ENCODE data around the gene TTBK1.

TTBK1 gene

DNA sequence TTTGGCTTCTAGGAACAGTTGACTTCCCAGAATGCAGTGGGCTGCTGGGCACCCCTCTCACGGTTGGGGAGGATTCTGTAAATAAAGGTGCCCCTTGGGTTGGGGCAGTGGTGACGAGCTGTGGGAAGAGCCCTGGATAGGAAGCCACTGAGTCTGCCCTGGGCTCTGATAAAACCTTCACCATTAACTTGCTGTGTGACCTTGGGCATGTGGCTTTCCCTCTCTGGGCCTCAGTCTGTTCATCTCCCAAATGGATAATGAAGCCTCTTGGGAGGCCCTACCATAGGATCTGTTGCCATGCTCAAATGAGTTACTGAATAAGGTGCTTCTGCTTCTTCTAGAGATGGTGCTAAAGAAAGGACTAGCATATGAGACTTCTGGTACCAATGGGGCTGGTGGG is 61.6 kb downstream of the TTBK1 start:
- DNase-seq (ENCODE audit: low spot score): no peak

DNA sequence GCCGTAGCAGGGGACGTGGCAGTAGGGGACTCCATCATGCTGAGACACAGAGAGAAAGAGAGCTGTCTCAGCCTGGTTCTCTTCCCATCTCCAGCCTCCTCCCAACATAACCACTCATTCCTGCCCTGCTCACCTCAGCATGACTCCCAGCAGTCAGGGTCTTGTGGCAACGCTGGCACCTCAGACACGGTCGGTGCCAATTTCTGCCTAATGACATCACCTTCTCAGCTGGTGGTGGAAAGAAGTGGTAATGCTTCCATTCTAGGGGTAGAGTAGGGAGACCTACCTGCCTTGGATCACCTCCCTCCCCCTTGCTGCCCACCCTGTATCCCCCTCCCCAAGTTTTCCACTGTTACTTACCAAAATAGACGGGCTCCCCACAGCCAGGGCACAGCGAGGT is 62.8 kb downstream of the TTBK1 start:
- no peak for DNase-seq (ENCODE audit: low spot score)

DNA sequence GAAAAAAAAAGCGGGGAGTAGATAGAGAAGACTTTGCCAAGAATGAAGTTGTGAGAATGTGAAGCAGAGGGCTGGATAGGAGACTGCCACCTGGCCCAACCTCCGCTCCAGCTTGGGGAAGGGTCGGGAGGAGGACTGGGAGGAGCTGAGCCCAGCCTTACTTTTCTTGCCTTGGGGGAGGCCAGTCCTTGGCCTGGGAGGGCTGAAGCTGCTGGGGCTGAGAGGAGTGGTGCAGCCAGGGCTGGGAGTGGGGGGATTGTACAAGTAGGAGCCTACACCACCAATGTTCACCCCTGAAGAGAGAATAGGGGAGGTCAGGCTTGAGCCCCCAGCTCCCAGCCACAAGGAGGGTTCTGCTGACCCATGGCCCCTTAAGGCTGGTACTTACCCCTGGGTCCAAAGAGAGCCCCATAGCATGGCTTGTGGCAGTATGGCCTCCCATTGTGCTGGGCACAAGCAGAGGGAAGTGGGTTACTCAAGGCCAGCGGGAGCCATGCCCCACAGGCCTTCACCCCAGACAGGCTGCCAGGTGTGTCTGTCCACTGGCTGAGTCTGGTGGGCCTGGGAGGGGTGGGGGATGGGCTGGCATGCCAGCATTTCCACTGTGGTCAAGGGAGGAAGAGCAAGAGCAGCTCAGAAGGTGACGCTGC is 64.3 kb downstream of the TTBK1 start:
- no peak for DNase-seq (ENCODE audit: low spot score)

DNA sequence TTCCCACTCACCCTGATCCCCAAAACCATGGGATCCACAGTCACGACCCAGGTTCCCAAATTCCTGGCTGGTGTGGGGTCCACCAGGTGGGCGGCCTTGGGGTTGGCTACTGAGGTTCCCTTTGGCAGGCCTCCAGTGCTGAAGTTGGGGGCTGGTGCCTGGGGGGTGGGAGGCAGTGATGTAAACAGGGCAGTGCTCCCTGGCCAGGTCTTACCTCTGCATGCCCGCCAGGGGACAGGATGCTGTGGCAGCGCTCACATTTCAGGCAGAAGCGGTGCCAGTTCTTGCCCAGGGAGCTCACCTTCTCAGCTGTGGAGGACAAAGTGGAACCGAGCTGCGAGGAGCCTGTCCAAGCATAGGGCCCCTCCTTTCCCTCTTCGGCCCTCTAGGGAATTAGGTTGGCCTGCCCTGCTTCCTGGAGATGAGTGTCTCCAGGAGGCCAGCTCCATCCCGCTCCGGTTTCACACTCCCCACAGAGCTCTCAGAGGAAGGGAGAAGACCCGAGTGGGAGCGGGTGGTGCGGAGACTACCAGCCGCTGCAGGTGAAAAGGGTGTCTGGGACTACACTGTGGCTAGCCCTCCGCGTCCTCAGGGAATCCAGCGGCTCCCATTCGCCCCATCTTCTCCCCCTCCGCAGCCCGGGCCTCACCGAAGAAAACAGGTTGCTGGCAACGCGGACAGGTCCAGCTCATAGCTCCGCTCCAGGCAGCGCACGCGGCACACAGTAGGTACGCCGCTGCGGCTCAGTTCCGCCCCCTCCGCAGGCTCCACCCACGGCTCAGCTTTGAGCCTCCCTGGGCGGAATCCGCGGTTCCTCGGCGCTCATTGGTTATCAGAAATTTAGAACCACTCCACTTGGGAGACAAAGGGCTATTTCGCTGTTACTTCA is 65.1 kb downstream of the TTBK1 start, which contains the start of gene CRIP3:
Gene CRIP3 (minus strand): TSS at position 726 of the 889 bp plus-strand sequence. CDS start 34 bp downstream, at position 692.
- peak; percentile 34 for DNase-seq (ENCODE audit: low spot score)

DNA sequence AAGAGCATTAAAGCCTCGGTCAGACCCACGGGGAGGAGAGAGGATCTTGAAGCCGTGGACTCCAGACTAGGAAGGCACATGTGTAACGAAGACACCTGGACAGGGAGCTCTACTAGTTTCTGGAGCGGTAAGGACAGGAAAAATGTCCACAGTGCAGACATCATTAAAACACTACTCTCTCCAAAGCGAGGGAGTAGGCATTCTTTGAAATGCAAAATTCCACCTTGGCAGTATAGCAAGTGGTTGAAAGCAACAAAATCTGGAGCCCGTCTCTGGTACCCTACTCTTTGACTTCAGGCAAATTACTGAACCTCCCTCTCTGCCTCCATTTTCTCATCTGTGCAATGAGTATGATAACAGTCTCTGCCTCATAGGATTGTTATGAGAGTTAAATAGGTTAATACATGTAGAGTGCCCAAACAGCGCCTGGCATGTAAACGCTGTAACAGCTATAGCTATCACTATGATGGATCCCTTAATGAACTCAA is 65.8 kb downstream of the TTBK1 start:
- DNase-seq (ENCODE audit: low spot score): no peak

DNA sequence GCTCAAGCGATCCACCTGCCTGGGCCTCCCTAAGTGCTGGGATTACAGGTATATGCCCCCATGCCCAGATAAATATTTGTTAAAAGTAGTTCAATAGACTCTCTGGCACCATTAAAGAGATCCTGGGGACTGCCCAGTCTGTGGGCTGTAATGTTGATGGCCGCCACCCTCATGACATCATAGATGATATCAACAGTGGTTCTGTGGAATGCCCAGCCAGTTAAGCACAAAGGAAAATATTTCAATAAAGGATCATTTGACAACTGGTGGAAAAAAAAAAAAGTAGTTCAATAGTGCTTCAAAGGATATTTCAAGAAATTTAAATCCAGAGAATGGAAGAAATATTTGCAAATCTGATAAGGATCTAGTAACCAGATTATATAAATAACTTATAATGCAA is 66.9 kb downstream of the TTBK1 start:
- no peak for DNase-seq (ENCODE audit: low spot score)

DNA sequence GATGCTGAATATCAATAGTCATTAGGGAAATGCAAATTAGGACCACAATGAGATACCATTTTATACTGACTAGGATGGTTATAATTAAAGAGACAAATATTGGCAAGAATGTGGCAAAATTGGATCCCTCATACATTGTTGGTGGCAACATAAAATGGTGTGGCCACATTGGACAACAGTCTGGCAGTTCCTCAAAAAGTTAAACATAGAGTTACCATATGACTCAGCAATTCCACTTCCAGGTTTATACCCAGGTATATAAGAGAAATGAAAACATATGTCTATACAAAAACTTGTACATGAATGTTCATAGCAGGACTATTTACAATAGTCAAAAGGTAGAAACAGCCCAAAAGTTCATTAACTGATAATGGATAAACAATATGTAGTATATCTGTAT is 67.3 kb downstream of the TTBK1 start:
- no peak for DNase-seq (ENCODE audit: low spot score)

DNA sequence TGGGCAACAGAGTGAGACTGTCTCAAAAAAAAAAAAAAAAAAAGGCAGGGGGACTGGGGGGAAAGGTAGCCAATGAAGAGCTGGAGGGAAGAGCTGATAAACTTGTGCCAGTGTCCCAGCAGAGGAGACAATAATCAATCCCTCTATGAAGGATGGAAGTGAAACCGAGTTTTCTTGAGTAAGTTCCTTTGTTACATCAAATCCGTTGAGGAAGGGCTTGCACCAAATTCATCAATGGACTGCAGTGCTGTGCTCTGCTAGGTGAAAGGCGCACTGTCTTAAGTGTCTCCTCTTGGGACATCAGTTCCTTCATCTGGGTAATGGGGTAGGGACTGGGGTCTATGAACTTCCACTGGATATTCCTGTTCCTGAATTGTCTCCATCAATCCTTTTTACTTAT is 68.4 kb downstream of the TTBK1 start:
- DNase-seq (ENCODE audit: low spot score): no peak

DNA sequence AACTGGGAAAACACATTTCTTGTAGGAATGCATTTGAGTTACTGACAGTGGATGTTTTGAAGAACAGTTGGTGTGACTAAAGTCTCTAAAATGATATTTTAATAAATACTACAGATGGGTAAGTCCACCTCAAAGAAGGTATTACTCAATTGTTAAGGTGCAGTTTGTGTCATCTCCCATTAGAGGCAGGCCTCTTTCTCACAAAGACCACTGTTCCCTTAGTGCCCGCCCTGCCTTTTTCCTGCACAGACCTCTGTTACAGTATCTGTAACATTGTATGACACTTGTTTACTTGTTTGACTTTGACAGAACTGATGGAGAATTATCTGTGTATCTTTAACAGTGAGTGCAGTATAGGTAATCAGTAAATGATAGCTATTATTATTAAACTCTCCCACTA is 70.5 kb downstream of the TTBK1 start:
- DNase-seq (ENCODE audit: low spot score): no peak

DNA sequence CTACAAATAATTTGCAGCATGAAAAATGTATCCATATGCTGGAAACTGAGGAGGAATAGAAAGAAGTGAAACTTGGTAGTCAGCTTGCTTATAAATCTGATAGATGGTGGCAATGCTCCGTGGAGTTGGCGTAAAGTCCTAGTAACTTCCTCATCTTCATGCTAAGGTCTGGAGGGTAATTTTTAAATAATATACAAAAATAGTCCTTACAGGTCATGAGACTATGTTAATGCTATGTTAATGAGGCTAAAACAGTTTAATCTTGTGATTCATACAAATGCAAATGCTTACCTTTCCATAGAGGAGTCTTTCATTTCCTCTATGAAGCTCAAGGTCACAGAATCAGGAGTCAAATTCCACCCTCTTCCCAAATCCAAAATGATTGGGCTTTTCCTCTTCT is 74.7 kb downstream of the TTBK1 start:
- no peak for DNase-seq (ENCODE audit: low spot score)

DNA sequence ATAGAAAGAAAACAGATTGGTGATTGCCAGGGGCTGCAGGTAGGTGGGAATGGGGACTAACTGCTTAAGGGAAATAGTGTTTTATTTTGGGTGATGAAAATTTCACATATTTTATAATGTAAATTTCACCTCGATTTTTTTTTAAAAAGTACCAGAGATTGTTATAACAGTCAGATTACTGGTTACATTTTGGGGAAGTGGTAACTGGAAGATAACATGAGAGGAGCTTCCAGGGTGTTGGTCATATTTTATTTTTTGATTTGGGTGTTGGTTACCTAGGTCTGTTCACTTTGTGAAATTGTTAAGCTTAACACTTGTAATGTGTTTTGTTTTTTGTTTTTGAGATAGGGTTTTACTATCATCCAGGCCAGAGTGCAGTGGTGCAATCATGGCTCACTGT is 82.6 kb downstream of the TTBK1 start:
- no peak for DNase-seq (ENCODE audit: low spot score)

DNA sequence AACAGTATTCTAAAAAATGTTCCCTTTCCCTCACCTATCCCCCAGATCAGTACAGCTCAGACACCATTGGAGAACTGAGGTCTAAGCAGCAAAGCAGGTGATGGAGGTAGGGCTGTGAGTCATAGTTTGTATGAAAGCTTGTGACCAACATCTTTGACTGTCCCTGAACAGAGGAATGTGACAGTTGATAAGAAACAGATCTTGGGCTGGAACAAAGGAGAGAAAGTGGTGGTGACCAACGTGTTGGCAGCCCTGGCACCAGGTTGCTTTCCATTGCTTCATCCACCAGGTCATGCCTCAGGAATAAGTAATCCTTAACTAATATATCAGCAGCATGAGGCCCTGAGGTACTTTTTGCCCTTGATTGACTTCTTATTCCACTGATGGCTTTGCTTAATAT is 85.2 kb downstream of the TTBK1 start:
- no peak for DNase-seq (ENCODE audit: low spot score)

DNA sequence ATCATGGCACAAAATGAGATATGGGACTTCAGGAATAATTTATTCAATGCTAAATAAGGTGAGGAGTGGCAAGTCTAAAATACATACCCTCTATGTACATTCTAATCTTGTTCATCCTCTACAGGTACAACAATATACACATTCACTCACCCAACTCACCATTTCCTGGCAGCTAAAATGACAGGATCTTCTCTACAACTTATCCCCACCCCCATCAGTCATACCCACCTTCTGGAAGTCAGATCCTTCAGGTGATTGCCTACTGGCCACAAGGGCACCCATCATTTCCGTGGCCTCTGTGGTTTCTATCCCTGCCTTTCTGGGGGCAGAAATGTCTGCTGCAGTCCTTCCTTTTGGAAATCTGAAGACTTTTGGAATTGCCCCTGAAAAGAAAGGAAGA is 88.2 kb downstream of the TTBK1 start:
- no peak for DNase-seq (ENCODE audit: low spot score)

DNA sequence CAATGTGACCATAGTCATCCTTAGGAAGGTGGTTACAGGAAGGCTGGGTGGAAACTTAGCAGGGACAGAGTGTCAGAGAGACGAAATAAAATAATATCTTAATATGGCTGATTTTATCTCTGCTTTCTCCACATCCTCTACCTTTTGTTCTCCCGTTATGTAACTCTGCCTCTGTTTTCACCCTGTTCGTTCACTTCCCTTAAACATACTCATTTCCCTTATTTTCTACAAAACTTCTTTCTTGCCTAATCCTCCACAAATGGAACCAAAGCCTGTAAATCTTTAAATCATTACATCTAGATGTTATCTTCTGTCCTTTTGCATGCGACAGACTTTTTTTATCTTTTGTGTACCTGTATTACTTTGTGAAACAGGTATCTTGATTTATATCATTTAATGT is 88.6 kb downstream of the TTBK1 start:
- no peak for DNase-seq (ENCODE audit: low spot score)

DNA sequence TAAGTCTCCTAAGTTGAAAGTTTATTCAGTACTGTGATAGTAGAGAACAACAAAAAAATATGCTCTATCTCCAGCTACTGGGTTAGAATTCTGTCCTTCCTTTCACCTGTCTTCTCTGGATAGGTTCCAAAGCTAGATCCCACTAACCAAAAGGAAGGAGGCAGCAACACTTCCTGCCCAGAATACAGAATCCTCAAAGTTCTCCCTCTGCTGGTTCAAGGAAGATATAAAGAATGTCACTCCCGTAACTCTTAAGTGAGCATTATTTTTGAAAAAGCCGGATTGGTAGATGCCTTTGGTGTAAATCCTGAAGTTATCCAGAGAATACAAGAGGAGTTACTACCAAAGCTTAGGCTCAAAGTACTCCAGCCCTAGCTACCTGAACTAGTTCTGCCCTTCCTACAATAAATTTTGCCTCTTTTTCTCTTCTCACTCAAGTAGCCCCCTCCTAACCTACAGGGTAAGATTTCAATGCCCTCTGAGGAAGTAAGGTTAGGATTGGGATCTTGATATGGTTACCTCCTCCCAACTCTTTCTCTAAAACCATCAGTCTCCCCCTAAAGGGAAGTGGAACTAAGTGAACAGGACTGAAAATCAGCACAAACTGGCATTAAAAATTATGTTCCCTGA is 91.3 kb downstream of the TTBK1 start:
- DNase-seq (ENCODE audit: low spot score): peak; percentile 59

DNA sequence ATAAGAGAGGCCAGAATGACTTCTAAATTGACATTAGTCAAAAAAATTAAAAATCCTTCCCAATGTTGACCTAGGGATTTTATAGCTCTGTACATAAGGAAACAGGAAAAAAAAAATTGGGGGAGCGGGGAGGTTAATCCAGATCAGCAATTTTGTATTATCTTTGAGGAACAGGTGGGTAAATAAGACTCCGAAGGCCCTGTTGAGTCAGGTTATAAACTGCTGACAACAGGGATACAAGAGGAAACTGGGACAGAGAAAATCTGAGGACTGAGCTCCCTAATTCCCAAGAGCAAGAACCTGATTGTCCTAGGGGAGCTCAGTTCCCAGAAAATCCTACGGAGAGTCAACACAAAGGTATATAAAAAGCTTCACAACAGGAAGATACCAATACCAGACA is 92.2 kb downstream of the TTBK1 start:
- no peak for DNase-seq (ENCODE audit: low spot score)

DNA sequence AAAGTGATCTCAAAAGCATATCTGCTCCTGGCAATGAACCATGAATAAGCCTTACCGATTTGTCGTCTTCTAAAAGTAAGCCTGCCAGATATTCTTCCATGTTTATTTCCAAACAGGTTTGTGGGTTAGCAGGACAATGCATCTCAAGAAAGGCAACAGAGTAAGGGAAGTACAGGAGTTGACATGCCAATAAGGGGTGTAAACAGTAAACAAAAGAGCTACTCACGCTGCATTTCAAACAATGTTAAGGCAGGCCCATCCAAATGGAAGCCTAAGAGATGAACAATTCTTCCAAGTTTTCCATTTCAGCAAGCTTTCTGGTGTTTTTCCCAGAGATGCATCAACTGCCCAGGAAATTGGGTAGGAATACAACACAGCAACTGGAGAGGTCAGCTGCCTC is 93.1 kb downstream of the TTBK1 start:
- DNase-seq (ENCODE audit: low spot score): no peak

Data from D341Med (cell line).